Omental fat pad (tissue), 4 donors: Measurements from ENCODE around the gene FLRT2. TPM values are rescaled to one million over a fixed set of nuclear protein-coding genes. Genes with fewer than 3 reads are reported as not detected.

Experiments used
- ATAC-seq: fragments of 150-250 bp; one replicate; pipeline ENCODE4 v1.9.1; 2016; ENCODE audit warnings: mild to moderate bottlenecking, moderate library complexity; ENCODE audit not compliant: low FRiP score
- DNase-seq: peaks from one replicate; pipeline ENCODE4 v3.0.0-alpha.2; 2019; ENCODE audit warnings: low spot score
- CTCF ChIP-seq, 3 donors: fragments of 450-650 bp; IDR thresholded peaks; one replicate each; pipeline ENCODE4 v1.5.1; 2016 to 2017; ENCODE audit warnings: antibody characterized with exemption in 3 of 3, mild to moderate bottlenecking in 3 of 3, moderate library complexity in 2 of 3
- total RNA-seq, 4 donors: library from RNA; depleted of rRNA; stranded (reverse); fragments of >200 nt; gene quantifications; one replicate each; pipeline ENCODE4 v1.1.0, GENCODE V29; 2016

FLRT2 gene
- total RNA-seq, 4 donors from 2014 or later: 15.9 to 71.4 (median 23.8) TPM

GRCh38 chr14:85622106-85622505 lies 92.2 kb downstream of the FLRT2 start:
- DNase-seq (no peak), ATAC-seq (no peak)
- TF ChIP-seq CTCF (IDR thresholded peaks at IDR 0.05): no peak

GRCh38 chr14:85622986-85623685 lies 93.2 kb downstream of the FLRT2 start:
- no peak for ATAC-seq
- no peak for TF ChIP-seq CTCF (IDR thresholded peaks at IDR 0.05)
- DNase-seq: no peak

GRCh38 chr14:85625925-85626585 lies 96.1 kb downstream of the FLRT2 start:
- TF ChIP-seq CTCF (IDR thresholded peaks at IDR 0.05): no peak
- DNase-seq: no peak
- ATAC-seq: no peak

- ATAC-seq: no peak
- no peak for TF ChIP-seq CTCF (IDR thresholded peaks at IDR 0.05)
- no peak for DNase-seq
Measured at GRCh38 chr14:85634205-85634604, 104.3 kb downstream of the FLRT2 start.

GRCh38 chr14:85644211-85644610 lies 114.3 kb downstream of the FLRT2 start:
- TF ChIP-seq CTCF (IDR thresholded peaks at IDR 0.05): no peak
- no peak for DNase-seq
- ATAC-seq: no peak

- DNase-seq (no peak), ATAC-seq (no peak)
- no peak for TF ChIP-seq CTCF (IDR thresholded peaks at IDR 0.05)
Measured at GRCh38 chr14:85653029-85653428, 123.1 kb downstream of the FLRT2 start.
